HG03354 (cell line): ENCODE results near the gene TTC33.

ENCODE experiments used
- ATAC-seq: cut with Tn5 transposase; IDR thresholded peaks from one replicate; pipeline ENCODE4 v1.9.1; 2021; ENCODE audit warnings: mild to moderate bottlenecking; ENCODE audit not compliant: unreplicated experiment, poor library complexity, severe bottlenecking

The TTC33 gene

GRCh38 chr5:40474250-40474649, 281.5 kb downstream of the TTC33 start:
- ATAC-seq, result no peak

GRCh38 chr5:40465416-40465815, 290.3 kb downstream of the TTC33 start:
- no peak for ATAC-seq

DNA sequence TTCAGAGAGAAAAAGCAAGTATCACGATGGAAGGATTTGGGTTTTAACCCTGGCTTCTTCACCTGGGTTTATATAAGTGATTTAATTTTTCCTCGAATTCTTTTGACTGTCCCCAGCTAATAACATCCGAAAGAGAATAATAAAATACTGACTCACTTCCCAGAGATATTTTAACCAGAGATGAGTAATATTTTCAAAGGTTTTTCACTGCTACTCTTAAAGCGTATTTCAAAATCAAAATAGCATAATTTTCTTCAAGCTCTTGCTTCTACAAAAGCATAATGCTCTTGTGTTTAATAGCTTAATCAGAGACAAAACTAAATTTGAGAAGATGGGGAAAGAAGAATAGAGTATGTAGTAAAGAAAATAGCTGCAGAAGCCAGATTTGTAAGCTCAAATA, 291.2 kb downstream of the TTC33 start:
- no peak for ATAC-seq
